HG03045 (cell line): ENCODE measurements around the gene NSUN7.

Experiments
- ATAC-seq: cut with Tn5 transposase; IDR thresholded peaks from one replicate; pipeline ENCODE4 v1.9.1; 2021; ENCODE audit warnings: mild to moderate bottlenecking, moderate library complexity; ENCODE audit not compliant: unreplicated experiment

Gene NSUN7

GRCh38 chr4:40736910-40737309, 12.8 kb upstream of the NSUN7 start:
- ATAC-seq: no peak

- ATAC-seq: no peak
Observed at GRCh38 chr4:40737879-40738278, 11.9 kb upstream of the NSUN7 start.

DNA sequence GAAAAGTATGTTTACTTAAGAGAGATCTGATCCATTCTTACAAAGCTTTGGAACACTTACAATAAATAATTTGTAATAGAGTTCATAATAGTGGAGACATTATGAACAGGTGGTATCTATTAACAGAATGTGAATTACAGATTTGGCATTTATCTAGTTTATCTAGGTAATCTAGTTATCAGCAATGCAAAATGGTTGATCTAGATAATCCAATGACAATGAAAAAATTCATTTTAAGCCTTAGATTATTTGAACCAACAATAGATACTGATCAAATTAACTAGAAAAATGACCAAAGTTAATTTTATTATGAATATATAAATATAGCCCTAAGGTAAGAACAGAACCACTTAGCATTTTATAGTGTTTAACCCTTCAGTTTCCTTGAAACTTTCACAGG, 10.4 kb upstream of the NSUN7 start:
- no peak for ATAC-seq

DNA sequence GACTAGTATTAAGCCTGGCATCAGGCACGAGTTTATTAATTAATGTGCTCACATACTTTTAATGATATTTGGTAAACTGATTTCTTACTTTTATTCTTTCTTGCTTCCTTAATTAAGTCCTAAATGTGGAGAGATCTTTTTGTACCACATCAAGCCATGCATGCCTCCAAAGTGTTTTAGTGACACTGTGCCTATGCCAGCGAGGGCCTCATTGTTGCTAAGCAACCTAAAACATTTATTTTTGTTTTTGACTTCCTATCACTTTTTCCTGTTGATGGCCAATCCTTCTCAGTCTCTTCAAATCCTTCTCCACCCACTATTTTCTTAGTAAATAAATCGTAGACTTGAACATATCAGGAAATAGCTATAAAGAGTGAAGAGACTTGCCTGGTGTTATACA, 5.5 kb upstream of the NSUN7 start:
- no peak for ATAC-seq

- no peak for ATAC-seq
Observed at GRCh38 chr4:40745285-40745984, 4.3 kb upstream of the NSUN7 start.

DNA sequence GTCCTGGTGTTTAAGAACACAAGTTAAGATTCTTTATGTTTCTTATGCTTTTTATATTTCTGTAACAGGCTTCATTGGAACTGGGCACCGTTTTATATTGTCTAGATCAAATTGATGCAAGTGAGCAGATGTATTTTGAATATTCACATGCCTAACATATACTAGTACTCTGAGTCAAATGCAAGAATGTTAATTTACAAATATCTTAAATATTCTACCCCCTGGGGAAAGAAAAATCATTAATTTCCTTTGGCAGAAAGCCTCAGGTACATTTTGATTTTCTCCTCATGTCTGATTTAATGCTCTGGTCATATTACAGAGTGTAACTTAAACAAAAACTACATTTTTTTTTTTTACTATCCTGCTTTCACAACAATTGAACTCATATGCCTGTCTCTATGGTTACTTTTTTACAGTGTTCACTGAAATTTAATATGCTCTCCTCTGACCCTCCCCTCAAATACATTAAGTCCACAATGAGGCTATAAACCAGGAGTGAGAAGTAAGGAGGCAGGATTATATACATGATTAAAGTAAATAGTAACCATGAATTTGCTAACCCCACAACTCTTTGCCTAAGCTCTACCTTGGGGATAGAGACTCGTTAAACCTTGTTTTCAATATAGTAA, 2.4 kb upstream of the NSUN7 start:
- ATAC-seq: no peak

DNA sequence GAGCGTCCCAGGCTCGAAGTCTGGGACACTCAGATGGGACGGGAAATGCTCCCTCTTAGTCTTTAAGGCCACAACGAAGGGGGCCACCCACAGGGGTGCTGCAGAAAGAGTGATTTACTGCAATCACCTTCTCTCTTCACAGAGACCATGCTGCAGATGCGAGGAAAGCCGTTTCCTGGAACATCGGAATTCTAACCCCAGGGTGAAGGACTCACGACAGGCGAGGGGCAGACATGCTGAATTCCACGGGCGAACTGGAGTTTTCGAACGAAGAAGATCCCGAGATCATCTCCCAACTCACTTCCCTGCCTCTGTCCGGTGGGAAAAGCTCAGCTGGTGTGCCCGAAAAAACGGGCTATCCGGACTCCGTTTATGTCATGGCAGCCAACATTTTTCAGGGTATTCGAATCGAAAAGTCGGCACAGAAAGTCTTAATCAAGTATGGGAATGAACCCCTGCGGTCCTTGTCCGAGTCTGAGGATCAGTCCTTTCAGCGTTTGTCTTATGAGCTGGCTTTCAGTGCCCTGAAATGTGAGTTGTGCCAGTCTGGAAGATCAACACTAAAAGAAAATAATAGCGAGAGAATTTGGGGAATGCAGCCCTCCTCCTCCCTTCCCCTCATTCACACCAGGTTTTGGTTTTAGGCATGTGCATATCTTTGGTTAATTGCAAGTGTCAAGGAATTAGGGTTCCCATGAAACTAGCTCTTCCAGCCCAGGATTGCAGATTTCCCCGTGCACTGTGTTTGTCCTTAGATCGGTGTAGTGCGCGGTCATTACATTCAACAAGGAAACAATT, 905 bp downstream of the NSUN7 start:
- ATAC-seq: no peak

GRCh38 chr4:40755616-40756015, 5.9 kb downstream of the NSUN7 start:
- ATAC-seq: no peak

- ATAC-seq: peak; percentile 100
Observed at GRCh38 chr4:40763228-40763716, 13.5 kb downstream of the NSUN7 start.

GRCh38 chr4:40769266-40769665, 19.5 kb downstream of the NSUN7 start:
- ATAC-seq: no peak

DNA sequence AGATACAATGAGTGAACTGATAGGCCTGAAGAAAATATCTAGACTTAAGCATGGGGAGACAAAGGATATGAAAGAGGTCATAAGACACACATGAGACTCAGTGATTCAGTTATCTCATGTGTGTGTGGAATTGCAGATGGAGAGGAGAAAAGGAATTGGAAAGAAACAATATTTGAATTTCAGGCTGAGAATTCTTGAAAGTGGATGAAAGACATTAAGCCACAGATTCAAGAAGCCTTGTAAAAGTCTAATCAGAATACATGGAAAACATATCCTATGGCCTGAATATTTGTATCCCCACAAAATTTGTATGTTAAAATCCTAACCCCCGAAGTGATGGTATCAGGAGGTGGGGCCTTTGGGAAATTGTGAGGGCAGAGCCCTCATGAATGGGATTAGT, 28.3 kb downstream of the NSUN7 start:
- no peak for ATAC-seq

DNA sequence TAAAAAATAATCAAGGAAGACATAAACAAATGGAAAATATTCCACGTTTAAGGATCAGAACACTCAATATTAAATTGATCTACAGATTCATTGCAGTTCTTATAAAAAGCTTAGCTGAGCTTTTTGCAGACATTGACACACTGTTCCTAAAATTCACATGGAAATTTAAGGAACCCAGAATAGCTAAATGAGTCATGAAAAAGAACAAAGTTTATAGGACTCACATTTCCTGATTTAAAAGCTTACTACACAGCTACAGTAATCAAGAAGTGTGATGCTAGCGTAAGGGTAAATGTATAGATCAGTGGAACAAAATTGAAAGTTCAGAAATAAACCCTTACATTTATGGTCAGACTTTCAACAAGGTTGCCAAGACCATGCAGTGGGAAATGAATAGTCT, 33.1 kb downstream of the NSUN7 start:
- ATAC-seq: no peak

- ATAC-seq: no peak
Observed at GRCh38 chr4:40785727-40786126, 36.0 kb downstream of the NSUN7 start.

- ATAC-seq: no peak
Observed at GRCh38 chr4:40788331-40788730, 38.6 kb downstream of the NSUN7 start.

- no peak for ATAC-seq
Observed at GRCh38 chr4:40789031-40789430, 39.3 kb downstream of the NSUN7 start.

DNA sequence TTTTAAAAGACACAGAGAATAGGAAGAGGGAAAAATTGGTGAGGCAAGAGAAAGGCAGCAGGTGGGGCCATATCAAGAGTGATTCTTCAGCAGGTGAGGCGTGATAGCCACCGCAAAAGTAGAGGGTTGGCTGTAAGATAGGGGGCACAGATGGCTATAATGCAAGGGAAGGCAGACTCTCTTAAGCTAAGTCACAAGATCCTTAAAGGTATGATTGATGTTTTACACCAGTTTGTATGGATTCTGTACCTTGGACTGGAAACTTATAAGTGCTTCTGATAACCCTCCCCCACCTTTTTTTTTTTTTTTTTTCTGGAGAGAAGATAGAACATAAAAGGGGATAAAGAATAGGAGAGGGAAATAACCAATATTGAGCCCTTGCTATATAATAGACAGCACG, 40.0 kb downstream of the NSUN7 start:
- ATAC-seq: no peak

DNA sequence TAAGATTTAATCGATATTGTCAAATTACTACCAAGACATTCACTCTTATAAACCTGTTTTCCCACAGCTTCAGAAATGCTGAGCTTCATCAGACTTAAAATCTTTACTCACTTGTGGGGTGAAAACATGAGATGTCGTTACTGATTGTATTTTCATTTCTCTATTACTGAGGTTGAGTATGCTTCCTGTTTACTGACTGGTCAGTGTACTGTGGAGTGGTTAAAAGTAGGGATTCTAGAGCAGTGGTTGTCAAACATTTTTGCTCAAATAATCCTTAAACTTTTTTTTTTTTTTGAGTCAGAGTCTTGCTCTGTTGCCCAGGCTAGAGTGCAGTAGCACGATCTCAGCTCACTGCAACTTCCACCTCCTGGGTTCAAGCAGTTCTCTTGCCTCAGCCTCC, 50.3 kb downstream of the NSUN7 start:
- no peak for ATAC-seq

GRCh38 chr4:40804598-40804997, 54.8 kb downstream of the NSUN7 start:
- ATAC-seq: no peak

- no peak for ATAC-seq
Observed at GRCh38 chr4:40808926-40809457, 59.2 kb downstream of the NSUN7 start.

DNA sequence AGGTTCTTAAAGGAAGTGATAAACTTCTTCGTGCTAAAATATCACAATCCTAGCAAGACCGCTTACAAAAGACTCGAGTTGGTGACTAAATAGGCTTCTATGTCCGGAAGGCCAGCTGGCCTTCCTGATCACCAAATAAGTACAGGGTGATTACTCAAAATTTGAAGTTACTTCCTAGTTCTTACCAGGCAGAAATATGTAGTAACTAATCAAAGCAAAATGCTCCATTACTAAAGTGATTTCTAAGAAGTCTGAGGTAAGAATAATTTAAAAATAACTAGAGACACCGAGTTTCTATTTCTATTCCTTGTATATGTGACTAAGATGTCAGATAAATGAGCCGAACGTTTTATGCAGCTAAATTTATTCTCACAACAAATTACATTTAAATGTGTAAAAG, 62.2 kb downstream of the NSUN7 start:
- ATAC-seq: no peak

GRCh38 chr4:40812386-40812785, 62.6 kb downstream of the NSUN7 start:
- ATAC-seq: no peak

- no peak for ATAC-seq
Observed at GRCh38 chr4:40812856-40813255, 63.1 kb downstream of the NSUN7 start.
